ENCODE measurements around the gene ALK.

- TF ChIP-seq GATA2 (IDR thresholded peaks at IDR 0.05; ENCODE audit: low read depth, low read length), result no peak
- no peak for TF ChIP-seq GATA3 (IDR thresholded peaks at IDR 0.05; ENCODE audit: low read depth, low read length)
These were observed 471.9 kb downstream of the ALK start for GRCh38 chr2:29449499-29449898.
